Stimulated activated CD8-positive, alpha-beta memory T cell treated with anti-CD3 and anti-CD28 coated beads, Interleukin-7, amount 100 ng/mL, for 48 hours (primary cell): Measurements from ENCODE around the gene BACH1.

Experiments used
- DNase-seq, 2 donors: peaks; one replicate each; pipeline ENCODE4 v3.0.0-alpha.2; 2020; ENCODE audit warnings: low read depth in 1 of 2; ENCODE audit errors: extremely low read depth in 1 of 2

BACH1 gene

DNA sequence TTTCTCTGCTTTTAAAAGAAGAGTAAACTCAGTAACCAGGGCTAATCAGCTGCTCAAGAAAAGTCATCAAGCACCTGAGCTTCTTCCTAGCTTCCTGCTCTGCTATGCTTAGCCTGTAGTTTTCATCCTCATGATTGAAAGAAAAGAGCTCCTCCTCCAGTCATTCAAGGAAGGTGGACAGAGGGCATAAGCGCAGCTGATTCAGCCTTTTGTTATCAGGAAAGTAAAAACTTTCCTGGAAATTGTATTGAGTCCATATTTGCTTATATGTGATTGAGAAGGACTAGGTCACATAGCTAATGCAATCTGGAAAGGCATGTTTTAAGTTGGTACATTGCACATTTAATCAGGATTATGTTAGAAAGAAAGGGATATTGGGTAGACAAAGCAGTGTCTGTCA, 8.5 kb upstream of the BACH1 start:
- no peak for DNase-seq

DNA sequence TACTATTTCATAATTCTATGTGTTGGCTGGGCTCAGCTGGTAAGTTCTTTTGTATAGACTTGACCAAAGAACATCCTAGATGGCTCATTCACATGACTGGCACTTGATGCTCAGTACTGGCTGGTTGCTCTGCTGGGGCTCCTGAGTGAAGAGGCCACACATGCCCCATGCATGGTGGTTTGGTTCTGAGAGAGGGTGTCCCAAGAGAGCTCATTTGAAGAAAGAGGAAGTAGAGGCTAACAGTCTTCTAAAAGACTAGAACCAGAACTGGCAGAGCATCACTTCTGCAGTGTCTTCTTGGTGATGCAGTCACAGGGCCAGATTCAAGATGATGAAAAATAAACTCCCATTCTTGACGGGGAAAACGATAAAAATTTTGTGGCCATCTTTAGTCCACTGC, 5.2 kb upstream of the BACH1 start:
- no peak for DNase-seq

DNA sequence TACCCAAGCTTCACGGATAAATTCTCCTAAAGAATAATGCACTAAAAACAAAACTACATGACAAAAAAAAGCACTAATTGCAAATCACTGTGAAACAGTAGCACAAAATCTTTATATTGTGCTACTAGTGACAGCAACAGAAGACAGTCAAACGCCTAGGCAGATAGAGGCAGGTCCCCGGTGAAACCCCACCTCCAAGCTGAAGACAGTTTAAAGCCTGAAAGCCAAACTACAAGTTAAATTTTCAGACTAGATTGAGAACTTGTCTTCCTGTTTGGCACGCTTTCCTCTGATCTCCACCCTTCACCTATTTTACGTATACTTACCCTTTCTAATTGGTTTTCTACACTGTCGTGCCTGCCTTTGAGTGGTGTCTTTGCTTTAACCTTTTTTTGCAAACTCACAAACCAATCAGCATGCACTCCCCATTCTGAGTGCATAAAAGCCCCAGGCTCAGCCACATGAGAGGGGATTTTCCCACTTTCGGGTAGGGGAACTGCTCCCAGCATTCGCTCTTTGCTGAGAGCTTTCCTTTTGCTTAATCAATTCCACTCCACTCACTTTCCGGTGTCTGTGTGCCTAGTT, 3.6 kb upstream of the BACH1 start:
- DNase-seq, result no peak

DNA sequence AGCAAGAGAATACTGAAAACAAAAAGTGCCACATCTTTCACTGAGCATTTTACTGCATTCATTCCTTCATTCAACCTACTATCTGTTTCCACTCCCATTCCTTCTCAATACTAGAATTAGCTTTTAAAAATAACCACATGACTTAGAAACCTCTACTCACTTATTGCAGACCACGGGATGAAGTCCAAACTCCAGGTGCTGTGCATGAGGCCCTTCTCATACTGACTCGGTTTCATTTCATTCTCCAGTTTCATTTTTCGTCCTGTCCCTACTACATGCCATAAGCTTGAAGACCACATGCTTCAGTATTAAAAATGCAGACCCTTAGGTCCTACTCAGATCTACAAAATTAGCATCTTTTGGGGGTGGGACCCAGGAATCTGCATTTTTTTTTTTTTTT, 2.3 kb upstream of the BACH1 start:
- DNase-seq, result no peak

DNA sequence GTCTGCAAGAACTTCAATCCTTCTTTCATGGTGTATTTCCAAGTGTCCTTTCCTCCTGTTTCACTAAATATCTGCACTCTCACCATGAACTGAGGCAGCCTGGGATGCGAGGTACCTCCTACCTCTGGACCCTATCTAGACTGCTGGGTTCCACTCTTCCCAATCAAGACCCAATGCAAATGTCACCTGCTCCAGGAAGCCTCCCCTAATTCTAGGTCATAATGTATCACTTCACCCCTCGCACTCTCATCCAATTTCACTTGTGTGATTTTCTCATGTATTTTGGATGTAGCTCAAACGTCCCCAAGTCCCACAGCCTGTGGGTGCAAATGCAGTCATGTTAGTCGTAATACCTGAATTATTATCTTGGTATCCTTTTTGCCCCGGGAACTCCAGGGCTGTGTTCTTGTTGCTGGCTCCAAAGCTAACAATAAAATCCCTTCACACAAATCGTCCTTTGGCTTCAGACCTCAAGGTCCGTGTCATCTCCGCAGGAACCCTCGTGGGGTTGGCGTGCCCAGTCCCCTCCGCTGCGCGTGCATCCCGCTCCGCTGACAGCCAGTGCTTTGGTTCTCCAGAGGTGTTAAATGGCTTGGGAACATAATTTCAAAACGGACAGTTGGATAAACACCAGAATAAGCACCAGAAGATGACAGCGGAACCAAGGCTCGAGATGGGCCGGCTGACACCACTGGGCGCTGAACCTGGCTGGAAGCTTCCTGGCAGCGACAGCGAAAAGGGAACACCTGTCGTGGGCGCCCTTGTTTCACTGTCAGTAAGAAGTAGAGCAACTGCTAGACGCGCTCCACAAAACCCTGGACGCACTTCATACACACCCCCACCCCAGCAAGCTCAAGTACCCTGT, 1.0 kb upstream of the BACH1 start:
- no peak for DNase-seq

- peak in 1 of 2 donors; percentile 50 for DNase-seq
These were observed 559 bp downstream of the BACH1 start for GRCh38 chr21:29299046-29299915.

GRCh38 chr21:29299916-29300806, 1.4 kb downstream of the BACH1 start:
- DNase-seq, result peak in 1 of 2 donors; percentile 47

GRCh38 chr21:29300807-29301138, 2.1 kb downstream of the BACH1 start:
- no peak for DNase-seq

DNA sequence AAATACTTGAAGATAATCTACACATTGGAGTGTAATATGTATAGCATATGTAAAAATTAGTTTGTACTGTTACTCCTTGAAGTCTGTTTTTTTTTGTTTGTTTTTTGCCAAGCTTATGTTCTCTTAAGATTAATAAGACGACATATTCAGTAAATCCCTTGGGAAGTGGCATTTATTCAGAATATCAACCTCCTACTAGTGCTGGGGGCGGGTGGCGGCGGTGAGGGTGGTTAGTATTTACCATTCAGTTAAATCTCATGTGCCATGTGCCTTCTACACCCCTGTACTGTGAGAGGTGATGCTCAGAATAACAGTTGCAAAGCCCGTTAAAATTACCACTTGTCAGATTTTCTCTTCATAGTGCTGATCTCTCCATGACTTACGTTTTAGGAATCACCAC, 3.0 kb downstream of the BACH1 start:
- no peak for DNase-seq

DNA sequence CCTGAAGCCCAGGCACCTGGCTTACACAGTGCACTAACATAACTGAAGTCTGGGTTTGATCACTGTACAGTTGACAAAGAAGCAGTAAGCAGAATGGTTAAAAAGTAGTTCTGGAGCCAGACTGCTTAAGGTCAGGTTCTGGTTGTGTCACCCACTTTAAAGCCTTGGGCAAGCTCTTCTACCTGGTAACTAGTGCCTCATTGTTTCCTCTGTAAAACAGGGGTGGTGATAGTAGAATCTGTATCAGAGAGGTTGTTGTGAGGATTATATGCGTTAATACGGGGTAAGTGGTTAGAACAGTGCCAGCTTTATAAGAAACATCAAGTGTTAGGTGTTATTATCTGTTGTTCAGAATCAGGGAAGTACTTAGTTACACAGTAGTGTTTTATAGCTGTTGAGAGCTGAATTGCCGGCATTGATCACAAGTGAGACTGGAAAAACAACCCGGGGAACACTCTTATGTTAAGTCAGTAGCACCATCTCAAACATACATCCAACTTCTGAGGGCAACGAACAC, 3.7 kb downstream of the BACH1 start:
- no peak for DNase-seq

- no peak for DNase-seq
These were observed 4.6 kb downstream of the BACH1 start for GRCh38 chr21:29303288-29303687.

DNA sequence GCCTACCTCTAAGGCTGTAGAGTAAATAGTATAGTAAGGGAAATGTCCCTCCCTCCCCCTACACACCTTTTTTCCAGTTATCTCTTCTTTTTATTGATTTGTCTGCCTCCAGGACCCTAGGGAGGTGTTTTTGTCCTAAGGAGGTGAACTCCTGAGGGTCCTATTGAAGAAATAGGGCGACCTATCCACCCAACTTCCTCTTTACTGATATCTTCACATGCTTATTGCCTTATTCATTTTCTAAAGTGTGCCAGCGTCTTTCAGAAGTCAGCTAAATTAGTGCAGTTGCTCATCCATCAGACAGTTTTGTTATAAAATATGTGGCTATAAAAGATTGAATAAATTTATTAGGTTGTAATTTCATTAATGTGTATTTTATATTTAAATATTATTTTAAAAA, 5.9 kb downstream of the BACH1 start:
- no peak for DNase-seq

DNA sequence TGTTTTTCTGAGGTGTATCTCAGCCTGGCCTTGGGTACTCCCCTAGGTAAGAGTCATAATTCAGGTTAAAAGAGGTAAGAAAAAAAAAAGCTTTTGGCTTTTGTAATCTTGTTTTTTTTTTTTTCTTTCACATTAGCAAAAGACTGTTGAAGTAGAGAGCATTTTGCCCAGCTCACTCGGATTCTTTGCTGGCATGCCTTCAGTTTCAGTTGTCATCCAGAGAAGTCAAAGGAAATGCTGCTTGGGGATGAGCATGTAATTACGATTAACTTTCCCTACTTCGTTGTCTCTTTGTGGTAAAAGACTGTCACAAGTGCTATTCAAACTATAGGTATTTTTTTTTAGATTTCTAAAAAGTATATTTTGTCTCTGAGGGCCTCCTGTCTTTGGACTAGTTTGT, 6.3 kb downstream of the BACH1 start:
- DNase-seq, result no peak

DNA sequence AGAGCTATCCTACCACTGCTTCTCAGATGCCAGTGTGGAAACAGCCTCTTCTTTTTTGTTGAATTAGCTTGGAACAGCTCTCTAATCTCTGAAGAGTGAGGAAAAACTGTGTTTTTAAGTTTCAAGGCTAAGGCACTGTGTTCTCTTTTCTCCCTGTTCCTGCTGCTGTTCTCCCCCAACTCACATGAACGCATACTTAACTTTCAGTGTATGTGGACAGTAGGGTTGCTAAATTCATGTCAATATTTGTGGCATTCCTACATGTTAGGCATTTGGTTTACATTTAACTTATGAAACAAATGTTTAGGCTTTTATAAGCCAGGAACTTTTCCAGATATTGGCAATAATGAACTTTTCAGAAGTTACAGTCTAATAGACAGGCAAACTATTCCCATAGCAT, 6.8 kb downstream of the BACH1 start:
- no peak for DNase-seq

DNA sequence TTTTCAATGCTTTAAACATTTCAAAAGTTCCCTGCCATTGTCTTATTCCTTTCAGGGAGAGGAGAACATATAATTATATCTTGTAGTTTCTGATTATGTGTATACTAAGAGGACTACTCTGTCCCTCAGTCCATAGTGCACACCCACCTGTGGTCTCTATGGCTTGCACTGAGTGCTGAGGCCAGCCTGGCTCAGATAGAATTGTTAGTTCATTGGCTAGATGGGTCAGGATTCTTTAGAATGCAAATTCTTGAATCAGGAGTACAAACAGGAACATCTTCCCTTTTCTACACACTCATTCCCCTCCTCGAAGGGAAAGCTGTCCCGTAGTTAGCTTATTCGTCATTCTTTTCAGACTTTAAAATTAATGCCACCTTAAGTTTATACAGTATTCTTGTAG, 8.2 kb downstream of the BACH1 start:
- DNase-seq, result no peak

DNA sequence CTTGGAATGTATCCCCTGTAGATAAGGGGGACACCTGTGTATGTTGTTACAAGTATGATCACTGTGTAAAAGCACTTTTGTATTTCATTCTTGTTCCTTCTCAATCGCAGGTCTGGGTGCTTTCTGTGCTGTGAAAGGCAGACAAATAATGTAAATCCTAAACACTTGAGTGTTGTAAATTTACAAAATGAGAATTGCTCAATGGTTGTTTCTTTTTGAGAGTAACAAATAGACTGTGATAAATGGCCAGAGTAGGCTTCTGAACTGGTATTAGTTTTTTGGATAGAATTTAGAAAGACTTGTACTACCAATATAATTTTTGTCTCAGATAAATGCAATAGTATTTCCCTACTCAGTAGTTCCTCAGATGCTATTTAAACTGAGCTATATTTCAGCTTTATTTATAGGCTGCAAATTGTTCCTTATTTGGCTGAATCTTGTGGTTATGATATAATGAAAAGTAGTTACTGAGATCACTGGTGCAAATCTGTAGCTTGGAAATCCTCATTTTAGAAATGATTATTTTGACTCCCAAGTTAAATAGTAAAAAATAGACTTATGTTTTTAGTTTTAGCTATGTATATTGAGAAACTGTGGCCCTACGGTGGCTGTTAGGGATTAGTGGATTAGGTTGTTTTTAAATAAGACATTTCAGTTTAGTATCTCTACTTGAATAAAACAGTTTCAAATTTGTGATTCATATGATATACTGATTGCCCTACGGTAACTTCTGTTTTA, 9.2 kb downstream of the BACH1 start:
- no peak for DNase-seq

DNA sequence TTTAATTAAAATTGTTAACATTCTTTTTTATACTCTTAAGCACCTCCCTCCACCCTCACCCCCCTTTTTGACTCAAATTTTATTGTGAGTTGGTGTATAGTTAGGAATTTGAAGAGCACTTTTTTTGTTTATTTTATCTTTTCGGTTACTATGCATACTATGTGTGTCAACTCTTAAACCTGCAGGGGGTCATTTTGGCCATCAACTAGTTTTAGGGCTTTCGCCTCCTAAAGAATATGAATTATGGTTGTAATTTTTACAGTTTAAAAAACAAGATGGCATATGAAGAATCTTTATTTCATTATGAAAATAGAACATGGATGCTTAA, 9.7 kb downstream of the BACH1 start:
- DNase-seq, result no peak

- DNase-seq, result no peak
These were observed 11.0 kb downstream of the BACH1 start for GRCh38 chr21:29309703-29310102.

- DNase-seq, result no peak
These were observed 13.1 kb downstream of the BACH1 start for GRCh38 chr21:29311802-29312201.

- no peak for DNase-seq
These were observed 14.3 kb downstream of the BACH1 start for GRCh38 chr21:29312981-29313380.
